Endothelial cell (in vitro differentiated cells): ENCODE results near the gene LHX4. TPM values are rescaled to one million over a fixed set of nuclear protein-coding genes. Genes with fewer than 3 reads are reported as not detected.

ENCODE experiments used
- DNase-seq: peaks from one replicate; pipeline ENCODE4 v3.0.0; 2021; ENCODE audit warnings: low spot score
- H3K27ac Mint-ChIP-seq: one replicate; pipeline ENCODE4 v1.8.0; 2021; ENCODE audit warnings: mixed read lengths, inconsistent platforms; ENCODE audit not compliant: unreplicated experiment
- H3K27me3 Mint-ChIP-seq: one replicate; pipeline ENCODE4 v1.8.0; 2021; ENCODE audit warnings: mild to moderate bottlenecking, moderate library complexity, mixed read lengths, inconsistent platforms; ENCODE audit not compliant: unreplicated experiment
- H3K36me3 Mint-ChIP-seq: one replicate; pipeline ENCODE4 v1.8.0; 2021; ENCODE audit warnings: mild to moderate bottlenecking, low read depth, mixed read lengths, inconsistent platforms; ENCODE audit not compliant: unreplicated experiment
- H3K4me1 Mint-ChIP-seq: one replicate; pipeline ENCODE4 v1.8.0; 2021; ENCODE audit warnings: mild to moderate bottlenecking, mixed read lengths, inconsistent platforms; ENCODE audit not compliant: unreplicated experiment
- H3K4me3 Mint-ChIP-seq: one replicate; pipeline ENCODE4 v1.8.0; 2021; ENCODE audit warnings: mild to moderate bottlenecking, mixed read lengths, inconsistent platforms; ENCODE audit not compliant: unreplicated experiment
- H3K9me3 Mint-ChIP-seq: one replicate; pipeline ENCODE4 v1.8.0; 2021; ENCODE audit warnings: mixed read lengths, inconsistent platforms; ENCODE audit not compliant: unreplicated experiment
- CTCF ChIP-seq: fragments of 200-600 bp; sonication (generic); IDR thresholded peaks from one replicate; pipeline ENCODE4 v1.5.0; 2021; ENCODE audit warnings: antibody characterized with exemption; ENCODE audit not compliant: unreplicated experiment
- total RNA-seq: library from RNA; stranded (reverse); fragmentation: NEBNext Ultra II Directional; extraction: Animal tissue kit (Norgen Biotek cat#: 25700); gene quantifications from one replicate; pipeline ENCODE4 v1.2.1, GENCODE V29; 2021; ENCODE audit not compliant: unreplicated experiment

The LHX4 gene
- total RNA-seq, 1 donor from 2014 or later: 1.5 TPM

- peaks cover 11% of the 10 kb centered on the region for H3K36me3 Mint-ChIP-seq
- H3K27me3 Mint-ChIP-seq: peaks cover 15% of the 10 kb centered on the region
- TF ChIP-seq CTCF: no peak
- peaks cover 58% of the 10 kb centered on the region for H3K4me1 Mint-ChIP-seq
- H3K4me3 Mint-ChIP-seq: peak overlapping the region; percentile 14
- H3K9me3 Mint-ChIP-seq: no peaks in the 10 kb centered on the region
- H3K27ac Mint-ChIP-seq: peak overlapping the region; percentile 70
- no peak for DNase-seq
These were observed 20.9 kb downstream of the LHX4 start for GRCh38 chr1:180250883-180251509.

GRCh38 chr1:180251526-180252305 lies 21.7 kb downstream of the LHX4 start:
- no peak for DNase-seq
- Mint-ChIP-seq H3K4me3 (peak overlapping the region; percentile 14), H3K4me1 (peaks cover 55% of the 10 kb centered on the region), H3K27ac (peak overlapping the region; percentile 70), H3K27me3 (peaks cover 15% of the 10 kb centered on the region), H3K36me3 (peaks cover 11% of the 10 kb centered on the region), H3K9me3 (no peaks in the 10 kb centered on the region)
- TF ChIP-seq CTCF: no peak

DNA sequence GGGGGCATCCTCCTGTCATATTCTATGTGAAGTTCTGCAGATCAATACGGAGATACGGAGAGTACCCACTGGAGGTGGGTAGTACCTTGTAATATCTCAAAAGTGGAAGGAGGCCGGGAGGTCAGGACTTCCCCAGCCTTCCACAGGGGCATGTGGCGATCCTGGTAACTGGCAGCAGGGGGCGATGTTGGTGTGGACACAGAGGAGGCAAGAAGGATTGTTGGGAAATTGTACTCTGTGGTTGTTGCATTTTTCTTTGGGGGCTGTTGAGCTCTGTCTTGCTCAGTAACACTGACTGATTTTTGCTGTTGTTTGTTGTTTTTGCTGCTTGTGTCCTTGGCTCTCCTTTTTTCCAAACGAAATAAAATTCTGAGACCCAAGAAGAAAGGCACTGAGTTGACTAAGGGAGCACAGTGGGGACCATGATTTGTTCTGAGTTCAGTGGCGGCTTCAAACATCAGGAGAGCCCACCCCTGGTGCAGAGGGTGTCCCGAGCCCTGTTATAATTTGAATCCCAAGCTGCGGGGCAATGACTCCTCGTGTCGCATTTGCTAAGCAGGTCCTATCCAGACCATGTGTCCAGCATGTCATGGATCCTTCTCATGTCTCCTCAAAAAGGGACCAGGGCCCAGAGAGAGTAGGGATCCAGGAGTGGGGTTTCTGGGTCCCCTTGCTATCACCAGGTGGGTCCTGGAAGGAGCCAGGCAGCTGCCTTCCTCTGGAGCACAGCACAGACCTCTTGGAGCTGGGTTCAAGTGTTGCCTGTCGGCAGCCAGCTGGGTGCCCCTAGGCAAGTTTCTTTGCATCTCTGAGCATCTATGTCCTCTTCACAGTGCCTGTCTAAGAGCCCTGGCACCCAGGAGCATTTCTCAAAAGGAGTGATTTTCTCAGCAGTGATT lies 22.8 kb downstream of the LHX4 start:
- TF ChIP-seq CTCF: peak; percentile 83
- Mint-ChIP-seq H3K9me3 (no peaks in the 10 kb centered on the region), H3K27ac (peak overlapping the region; percentile 45), H3K36me3 (peaks cover 11% of the 10 kb centered on the region), H3K27me3 (peaks cover 14% of the 10 kb centered on the region), H3K4me1 (peaks cover 44% of the 10 kb centered on the region), H3K4me3 (peak overlapping the region; percentile 22)
- peak; percentile 88 for DNase-seq

DNA sequence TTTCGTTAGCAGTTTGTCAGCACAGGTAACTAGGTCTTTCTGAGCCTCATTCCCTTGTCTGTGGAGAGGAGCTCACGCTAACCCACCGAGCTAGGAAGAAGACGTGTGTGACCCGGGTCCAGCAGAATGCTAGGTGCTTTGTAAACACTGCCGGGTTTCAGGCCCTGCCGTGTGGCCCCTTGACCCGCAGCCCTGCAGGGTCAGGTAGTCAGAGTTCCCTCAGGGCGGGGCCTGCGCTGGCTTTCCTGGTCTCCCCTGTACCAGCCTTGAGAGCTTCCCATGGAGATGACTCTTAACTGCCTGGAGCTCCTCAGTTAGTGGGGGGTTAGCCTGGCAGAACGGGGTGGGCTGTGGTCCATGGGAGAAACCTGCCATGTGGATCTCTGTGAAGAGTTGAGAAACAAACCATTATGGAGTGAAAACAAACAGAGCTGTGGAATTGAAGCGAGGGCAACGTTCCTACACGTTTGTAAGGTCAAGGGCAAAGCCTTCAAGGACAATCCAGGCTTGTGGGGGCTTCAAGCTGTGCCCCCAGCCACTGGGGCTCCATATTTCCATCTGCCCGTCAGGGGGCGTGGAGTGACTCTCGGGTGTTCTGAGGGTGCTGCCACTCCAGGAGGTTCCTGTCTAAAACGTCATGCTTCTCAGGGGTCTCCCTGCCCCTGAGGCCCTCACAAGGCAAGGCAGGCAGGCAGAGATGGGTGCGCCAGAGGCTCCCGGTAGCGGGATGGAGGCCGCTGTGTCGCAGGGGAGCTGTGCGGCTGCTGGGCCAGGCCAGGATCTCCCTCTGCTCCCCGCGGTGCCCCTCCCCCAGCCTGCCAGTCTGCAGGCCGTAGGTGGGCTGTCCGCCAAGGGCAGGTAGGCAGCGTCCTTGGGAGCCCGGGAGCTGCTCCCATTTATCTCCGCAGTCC lies 23.8 kb downstream of the LHX4 start:
- H3K4me3 Mint-ChIP-seq: no peak overlapping the region
- peaks cover 14% of the 10 kb centered on the region for H3K27me3 Mint-ChIP-seq
- H3K9me3 Mint-ChIP-seq: no peaks in the 10 kb centered on the region
- peaks cover 15% of the 10 kb centered on the region for H3K36me3 Mint-ChIP-seq
- DNase-seq: no peak
- H3K4me1 Mint-ChIP-seq: peaks cover 38% of the 10 kb centered on the region
- H3K27ac Mint-ChIP-seq: no peak overlapping the region
- no peak for TF ChIP-seq CTCF
